Endothelial cell of umbilical vein (primary cell): ENCODE results near the gene CNTFR.

Experiments
- EZH2 ChIP-seq: IDR thresholded peaks from 2 replicates; pipeline ENCODE4 v1.6.1; 2012; ENCODE audit warnings: borderline replicate concordance, low read depth, mild to moderate bottlenecking, moderate library complexity, low read length, inconsistent platforms; ENCODE audit not compliant: severe bottlenecking
- FOS ChIP-seq: IDR thresholded peaks from 2 replicates; pipeline ENCODE4 v1.6.1; 2011; ENCODE audit warnings: mild to moderate bottlenecking, low read length, moderate library complexity, borderline replicate concordance; ENCODE audit not compliant: insufficient read depth
- GATA2 ChIP-seq: IDR thresholded peaks from 2 replicates; pipeline ENCODE4 v1.7.0; 2011; ENCODE audit warnings: low read depth, mild to moderate bottlenecking, moderate library complexity, mixed read lengths, low read length; ENCODE audit not compliant: insufficient read length, insufficient read depth
- MYC ChIP-seq: IDR thresholded peaks from one replicate; pipeline ENCODE4 v1.6.1; 2011; ENCODE audit warnings: mild to moderate bottlenecking, low read depth, low read length
- POLR2A ChIP-seq: IDR thresholded peaks from 2 replicates; pipeline ENCODE4 v1.6.1; 2012; ENCODE audit warnings: low read depth, mild to moderate bottlenecking, control low read depth, low read length
- POLR2AphosphoS5 ChIP-seq: IDR thresholded peaks from 2 replicates; pipeline ENCODE4 v1.6.1; 2012; ENCODE audit warnings: low read depth, mild to moderate bottlenecking, control low read depth, low read length, moderate library complexity; ENCODE audit not compliant: insufficient read depth
- TF ChIP-seq, protein P1 (sequence below), 2 donors: IDR thresholded peaks; 1 replicate in 1 of 2; 2 replicates in 1 of 2; pipeline ENCODE4 v1.5.1; 2011; ENCODE audit warnings: low read length in 2 of 2, mild to moderate bottlenecking in 2 of 2, moderate library complexity in 2 of 2, control low read depth in 1 of 2, inconsistent platforms in 1 of 2, low read depth in 1 of 2; ENCODE audit not compliant: insufficient read depth in 1 of 2; ENCODE audit errors: extremely low read depth in 1 of 2
- TF ChIP-seq, protein P2 (sequence below): IDR thresholded peaks from 2 replicates; pipeline ENCODE4 v1.6.1; 2011; ENCODE audit not compliant: insufficient read depth, insufficient read length

DNA sequence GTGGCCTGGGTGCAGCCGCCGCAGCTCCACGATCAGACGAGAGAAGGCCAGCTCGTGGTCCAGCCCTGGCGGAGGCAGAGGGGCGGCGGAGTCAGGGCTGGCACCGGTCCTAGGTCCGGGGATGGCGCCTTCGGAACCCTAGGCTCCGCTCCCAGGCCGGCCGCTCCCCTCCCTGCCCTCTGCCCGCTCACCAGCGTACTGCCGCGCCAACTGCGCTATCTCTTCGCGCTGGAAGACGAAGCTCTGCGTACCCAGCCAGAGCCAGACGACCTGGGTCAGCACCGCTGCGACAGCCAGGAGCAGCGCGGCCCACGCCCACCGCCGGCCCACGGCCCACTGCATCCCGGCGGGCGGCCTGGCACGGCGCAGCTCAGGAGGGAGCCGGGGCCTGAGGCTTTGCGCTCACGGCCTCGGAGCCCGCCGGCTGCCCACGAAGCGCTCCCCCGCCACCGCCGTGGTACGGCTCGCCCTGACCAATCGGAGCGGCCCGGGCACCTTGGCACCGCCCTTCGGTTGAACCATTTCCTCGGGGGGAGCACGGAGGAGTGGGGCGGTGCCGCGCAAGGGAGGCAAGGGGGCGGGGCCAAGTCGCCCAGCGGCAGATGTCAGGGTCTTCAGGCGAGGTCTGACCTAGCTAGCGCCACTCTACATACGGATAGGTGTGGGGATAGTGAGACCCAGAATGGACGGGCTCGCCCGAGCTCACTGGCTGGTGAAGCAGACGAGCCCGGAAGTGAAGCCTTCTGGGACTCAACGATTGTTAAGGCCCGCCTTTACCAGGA is 48.0 kb upstream of the CNTFR start, which contains the start of gene SIGMAR1:
- TF ChIP-seq, protein P1, sequence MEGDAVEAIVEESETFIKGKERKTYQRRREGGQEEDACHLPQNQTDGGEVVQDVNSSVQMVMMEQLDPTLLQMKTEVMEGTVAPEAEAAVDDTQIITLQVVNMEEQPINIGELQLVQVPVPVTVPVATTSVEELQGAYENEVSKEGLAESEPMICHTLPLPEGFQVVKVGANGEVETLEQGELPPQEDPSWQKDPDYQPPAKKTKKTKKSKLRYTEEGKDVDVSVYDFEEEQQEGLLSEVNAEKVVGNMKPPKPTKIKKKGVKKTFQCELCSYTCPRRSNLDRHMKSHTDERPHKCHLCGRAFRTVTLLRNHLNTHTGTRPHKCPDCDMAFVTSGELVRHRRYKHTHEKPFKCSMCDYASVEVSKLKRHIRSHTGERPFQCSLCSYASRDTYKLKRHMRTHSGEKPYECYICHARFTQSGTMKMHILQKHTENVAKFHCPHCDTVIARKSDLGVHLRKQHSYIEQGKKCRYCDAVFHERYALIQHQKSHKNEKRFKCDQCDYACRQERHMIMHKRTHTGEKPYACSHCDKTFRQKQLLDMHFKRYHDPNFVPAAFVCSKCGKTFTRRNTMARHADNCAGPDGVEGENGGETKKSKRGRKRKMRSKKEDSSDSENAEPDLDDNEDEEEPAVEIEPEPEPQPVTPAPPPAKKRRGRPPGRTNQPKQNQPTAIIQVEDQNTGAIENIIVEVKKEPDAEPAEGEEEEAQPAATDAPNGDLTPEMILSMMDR (IDR thresholded peaks at IDR 0.05; ENCODE audit: extremely low read depth in 1 of 2, insufficient read depth in 1 of 2, low read depth in 1 of 2, low read length in 2 of 2), result no peak
- peak; percentile 81 for TF ChIP-seq POLR2A
- no peak for TF ChIP-seq MYC
- TF ChIP-seq EZH2, result no peak
- TF ChIP-seq FOS, result no peak
- peak; percentile 90 for TF ChIP-seq POLR2AphosphoS5
- TF ChIP-seq, protein P2, sequence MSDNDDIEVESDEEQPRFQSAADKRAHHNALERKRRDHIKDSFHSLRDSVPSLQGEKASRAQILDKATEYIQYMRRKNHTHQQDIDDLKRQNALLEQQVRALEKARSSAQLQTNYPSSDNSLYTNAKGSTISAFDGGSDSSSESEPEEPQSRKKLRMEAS, result peak; percentile 87
- no peak for TF ChIP-seq GATA2
